HepG2 (cell line): ENCODE results near the gene C20orf204. TPM values are rescaled to one million over a fixed set of nuclear protein-coding genes. Genes with fewer than 3 reads are reported as not detected.

ENCODE experiments used
- E2F2 ChIP-seq: sonication (generic); formaldehyde crosslinking; IDR thresholded peaks from 2 replicates; pipeline ENCODE4 v1.4.0; 2020; ENCODE audit warnings: missing genetic modification reagents, borderline replicate concordance
- E2F5 ChIP-seq: sonication (generic); formaldehyde crosslinking; conservative IDR thresholded peaks from 2 replicates; pipeline ENCODE4 v1.4.0; 2020; ENCODE audit warnings: missing genetic modification reagents
- HMG20A ChIP-seq: IDR thresholded peaks from 2 replicates; pipeline ENCODE4 v1.6.1; 2016; ENCODE audit warnings: borderline replicate concordance
- IRF1 ChIP-seq: sonication (generic); formaldehyde crosslinking; IDR thresholded peaks from 2 replicates; pipeline ENCODE4 v1.4.0; 2020; ENCODE audit warnings: low read depth, mild to moderate bottlenecking, missing genetic modification reagents
- NFE2L1 ChIP-seq: sonication (generic); formaldehyde crosslinking; IDR thresholded peaks from 2 replicates; pipeline ENCODE4 v1.4.0; 2020; ENCODE audit warnings: missing genetic modification reagents, mild to moderate bottlenecking, borderline replicate concordance
- ONECUT2 ChIP-seq: sonication (generic); formaldehyde crosslinking; IDR thresholded peaks from 2 replicates; pipeline ENCODE4 v1.4.0; 2020; ENCODE audit warnings: missing genetic modification reagents
- RARG ChIP-seq: sonication (generic); formaldehyde crosslinking; IDR thresholded peaks from 2 replicates; pipeline ENCODE4 v1.4.0; 2020; ENCODE audit warnings: low read depth, mild to moderate bottlenecking, missing genetic modification reagents
- SETDB1 ChIP-seq: sonication (generic); formaldehyde crosslinking; IDR thresholded peaks from 2 replicates; pipeline ENCODE4 v1.5.1; 2020; ENCODE audit warnings: missing genetic modification reagents, mild to moderate bottlenecking, borderline replicate concordance
- SOX6 ChIP-seq, 2 experiments: fragments of 450-650 bp in 1 of 2; sonication (generic) in 1 of 2; formaldehyde crosslinking in 1 of 2; IDR thresholded peaks; 2 replicates each; pipeline versions ENCODE4 v1.4.0 to v1.6.1; 2017 to 2020; ENCODE audit warnings: antibody characterized with exemption in 1 of 2, mild to moderate bottlenecking in 1 of 2, missing genetic modification reagents in 1 of 2
- SP5 ChIP-seq: IDR thresholded peaks from 2 replicates; pipeline ENCODE4 v1.6.1; 2016; ENCODE audit warnings: low read depth, borderline replicate concordance
- SRSF9 ChIP-seq: fragments of 200-400 bp; formaldehyde crosslinking; IDR thresholded peaks from 2 replicates; pipeline ENCODE4 v1.6.1; 2018; ENCODE audit warnings: borderline replicate concordance, mild to moderate bottlenecking, low read depth, low read length; ENCODE audit not compliant: insufficient read depth, poor library complexity, severe bottlenecking
- ZBTB21 ChIP-seq: sonication (generic); formaldehyde crosslinking; IDR thresholded peaks from 2 replicates; pipeline ENCODE4 v1.4.0; 2020; ENCODE audit warnings: missing genetic modification reagents
- ZBTB3 ChIP-seq: sonication (generic); formaldehyde crosslinking; IDR thresholded peaks from 2 replicates; pipeline ENCODE4 v1.4.0; 2020; ENCODE audit warnings: low read depth, mild to moderate bottlenecking, moderate library complexity, missing genetic modification reagents, borderline replicate concordance
- ZFY ChIP-seq: sonication (generic); formaldehyde crosslinking; IDR thresholded peaks from 2 replicates; pipeline ENCODE4 v1.4.0; 2020; ENCODE audit warnings: missing genetic modification reagents
- ZMYM3 ChIP-seq: sonication (generic); formaldehyde crosslinking; IDR thresholded peaks from 2 replicates; pipeline ENCODE4 v1.5.1; 2020; ENCODE audit warnings: mild to moderate bottlenecking, missing genetic modification reagents
- ZNF33B ChIP-seq: sonication (generic); formaldehyde crosslinking; IDR thresholded peaks from 2 replicates; pipeline ENCODE4 v1.5.1; 2020; ENCODE audit warnings: mild to moderate bottlenecking, missing genetic modification reagents
- ZNF776 ChIP-seq: sonication (generic); formaldehyde crosslinking; IDR thresholded peaks from 2 replicates; pipeline ENCODE4 v1.4.0; 2020; ENCODE audit warnings: mild to moderate bottlenecking, missing genetic modification reagents
- polyA plus RNA-seq, 8 experiments: library from polyadenylated mRNA; depleted of rRNA in 3 of 8; stranded (reverse) in 7 of 8; unstranded in 1 of 8; fragments of >200 nt; fragmentation: Illumina TruSeq in 4 of 8; extraction: Trizol in 4 of 8; gene quantifications; 2 replicates each; pipeline versions ENCODE4 v1.2.1 to v1.2.3, GENCODE V29; 2011 to 2016; ENCODE audit warnings: low read depth in 4 of 8, missing spikeins in 1 of 8, mixed read lengths in 1 of 8; ENCODE audit not compliant: insufficient read depth in 1 of 8
- total RNA-seq, 5 experiments: library from RNA; depleted of rRNA; stranded (reverse); fragments of >200 nt; fragmentation: Illumina TruSeq; extraction: Trizol; gene quantifications; 2 replicates each; pipeline ENCODE4 v1.2.3, GENCODE V29; 2016; ENCODE audit warnings: low read depth in 1 of 5

The C20orf204 gene
- total and polyA plus RNA-seq, 2 of the 13 experiments (the other 11 are each of a cell fraction or from before 2014, with no cell fraction given), result 22.1 to 80.0 TPM

DNA sequence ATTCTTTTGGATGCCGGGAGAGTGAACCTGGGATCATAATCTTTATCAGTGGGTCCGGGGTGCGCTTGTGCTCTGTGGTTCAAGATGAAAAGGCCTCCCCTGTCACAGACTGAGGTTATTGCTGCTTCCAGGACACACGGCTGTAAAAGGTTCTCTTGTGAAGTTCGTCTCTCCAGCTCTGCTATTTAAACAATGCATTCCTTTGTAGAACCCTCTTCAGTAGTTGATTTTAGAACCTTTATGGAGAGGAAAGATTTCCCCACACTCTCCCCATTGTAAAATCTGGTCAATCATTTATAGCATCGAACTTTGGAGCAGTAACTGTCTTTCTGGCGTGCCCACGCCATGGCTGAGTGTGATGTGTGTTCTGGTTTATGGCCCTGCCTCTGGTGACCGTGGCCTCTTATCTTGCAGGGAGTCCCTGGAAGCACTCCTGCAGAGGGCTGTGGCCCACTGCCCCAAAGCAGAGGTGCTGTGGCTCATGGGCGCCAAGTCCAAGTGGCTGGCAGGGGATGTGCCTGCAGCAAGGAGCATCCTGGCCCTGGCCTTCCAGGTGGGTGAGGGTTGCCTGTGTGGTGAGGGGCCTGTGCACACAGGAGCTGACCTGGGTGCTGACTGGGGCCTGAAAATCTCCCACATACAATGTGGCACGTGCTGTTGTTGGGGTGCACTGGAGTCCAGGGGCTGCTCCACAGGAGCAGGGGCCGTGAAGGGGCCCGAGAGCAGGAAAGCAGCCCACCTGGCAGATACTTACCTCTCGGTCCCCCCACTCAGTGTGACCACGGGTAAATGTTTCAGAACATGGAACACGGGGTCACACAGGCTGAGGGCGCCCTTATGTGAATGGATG lies 11.6 kb upstream of the C20orf204 start (continued):
- TF ChIP-seq ZBTB21 (CRISPR knock-in tag) (no peak; the same call in 1 of the 2 replicates), SRSF9 (no peak), IRF1 (CRISPR knock-in tag) (no peak), RARG (CRISPR knock-in tag) (no peak), SOX6 (IDR thresholded peaks at IDR 0.05) (no peak), SOX6 (CRISPR knock-in tag; IDR thresholded peaks at IDR 0.05) (peak; percentile 98), ZMYM3 (no peak; the same call in 1 of the 2 replicates), HMG20A (CRISPR knock-in tag) (peak; percentile 86; the same call in 1 of the 2 replicates), E2F2 (CRISPR knock-in tag) (peak; percentile 68; the same call in 1 of the 2 replicates), ONECUT2 (CRISPR knock-in tag) (no peak), NFE2L1 (CRISPR knock-in tag) (no peak), ZBTB3 (CRISPR knock-in tag) (peak; percentile 82; the same call in 1 of the 2 replicates), ZNF776 (CRISPR knock-in tag) (no peak; the same call in 1 of the 2 replicates), SP5 (CRISPR knock-in tag) (peak; percentile 35), E2F5 (peak; percentile 57; the same call in 1 of the 2 replicates), SETDB1 (CRISPR knock-in tag) (no peak), ZNF33B (CRISPR knock-in tag) (peak; percentile 97), ZFY (CRISPR knock-in tag) (peak; percentile 87)
